Metanephros (tissue), 1 donor: Measurements from ENCODE around the gene APOC1. TPM values are rescaled to one million over a fixed set of nuclear protein-coding genes. Genes with fewer than 3 reads are reported as not detected.

Experiments used
- total RNA-seq: library from RNA; depleted of rRNA; stranded (reverse); fragments of >200 nt; gene quantifications from one replicate; pipeline ENCODE4 v1.2.3, GENCODE V29; 2014

The APOC1 gene
- 3.5 TPM for total RNA-seq

DNA sequence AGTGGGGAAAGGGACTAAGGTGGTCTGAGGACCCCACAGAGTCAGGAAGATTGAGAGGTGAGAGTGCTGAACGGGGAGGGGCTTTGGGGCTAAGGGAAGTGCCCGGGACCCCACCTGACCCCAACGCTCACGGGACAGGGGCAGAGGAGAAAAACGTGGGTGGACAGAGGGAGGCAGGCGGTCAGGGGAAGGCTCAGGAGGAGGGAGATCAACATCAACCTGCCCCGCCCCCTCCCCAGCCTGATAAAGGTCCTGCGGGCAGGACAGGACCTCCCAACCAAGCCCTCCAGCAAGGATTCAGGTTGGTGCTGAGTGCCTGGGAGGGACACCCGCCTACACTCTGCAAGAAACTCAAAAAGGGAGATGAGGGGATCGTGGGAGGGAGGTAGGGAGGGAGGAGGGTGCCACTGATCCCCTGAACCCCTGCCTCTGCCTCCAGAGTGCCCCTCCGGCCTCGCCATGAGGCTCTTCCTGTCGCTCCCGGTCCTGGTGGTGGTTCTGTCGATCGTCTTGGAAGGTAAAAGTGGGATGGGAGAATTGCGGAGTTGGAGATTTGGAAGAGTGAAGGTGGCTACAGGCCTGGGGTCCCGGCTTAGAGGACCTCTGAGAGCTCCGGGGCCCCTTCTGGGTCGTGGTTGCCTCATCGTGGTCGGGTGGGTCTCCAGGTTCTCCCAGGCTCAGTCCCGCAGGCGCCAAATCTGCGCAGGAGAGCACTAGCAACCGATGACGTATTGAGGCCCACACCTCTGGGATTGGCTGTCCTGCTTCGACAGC, at the start of gene APOC1:
TSS of gene APOC1 (plus strand) at position 176 of the 774 bp plus-strand sequence. CDS start at position 460, 284 bp downstream.

GRCh38 chr19:44891016-44891882, 23.2 kb upstream of the APOC1 start, which contains the start of gene TOMM40:
Gene TOMM40, plus strand, starts transcription at chr19:44891254. Its CDS starts 162 bp downstream, at chr19:44891416.

GRCh38 chr19:44905437-44906160, 8.8 kb upstream of the APOC1 start, which contains the start of gene APOE:
Gene APOE, plus strand, starts transcription at chr19:44905796. Its CDS starts 829 bp downstream, at chr19:44906625.

GRCh38 chr19:44942067-44942571, 27.7 kb downstream of the APOC1 start, which contains the start of gene APOC4:
Gene APOC4, plus strand, starts transcription at chr19:44942237. Its CDS starts 41 bp downstream, at chr19:44942278.

DNA sequence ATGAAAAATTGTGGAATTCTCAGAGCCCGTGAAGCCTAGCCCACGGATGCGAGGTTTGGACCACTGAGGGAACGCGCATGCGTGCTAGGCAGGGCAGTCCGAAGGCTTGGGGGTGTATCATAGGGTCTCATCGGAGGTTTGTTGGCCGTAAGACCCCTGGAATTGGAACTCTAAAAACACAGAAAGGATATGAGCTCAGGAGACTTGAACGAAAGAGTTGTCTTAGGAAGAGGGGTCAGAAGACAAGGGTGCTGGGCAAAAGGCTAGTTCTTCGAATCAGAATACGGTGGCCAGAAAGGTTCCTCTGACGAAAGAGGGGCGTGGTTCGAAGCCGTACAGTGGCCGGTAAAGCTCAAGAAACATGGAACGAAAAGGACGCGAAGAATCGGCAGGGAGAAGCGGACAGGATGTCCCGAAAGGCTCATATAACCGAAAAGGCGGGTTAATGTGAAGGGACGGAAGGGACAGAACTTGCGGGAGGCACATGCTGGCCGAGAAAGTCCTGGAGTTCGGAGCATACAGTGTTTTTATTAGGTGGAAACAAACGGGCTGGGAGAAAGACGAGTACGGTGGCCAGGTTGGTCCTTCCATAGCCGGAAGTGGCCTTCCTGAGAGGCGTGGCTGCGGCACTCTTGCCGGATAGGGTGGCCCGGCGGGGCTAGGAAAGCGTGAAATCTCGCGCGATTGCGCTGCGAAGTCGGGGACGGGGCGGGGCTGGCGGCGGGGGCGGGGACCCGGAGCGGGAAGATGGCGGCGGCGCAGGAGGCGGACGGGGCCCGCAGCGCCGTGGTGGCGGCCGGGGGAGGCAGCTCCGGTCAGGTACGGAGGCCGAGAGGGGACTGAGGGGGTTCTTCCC, 40.5 kb downstream of the APOC1 start, which contains the start of gene CLPTM1:
TSS of gene CLPTM1 (plus strand) at position 732 of the 856 bp plus-strand sequence. CDS start at position 748, 16 bp downstream.

Other genes starting within 250 kb of the APOC1 start
- 4.1 TPM for gene CEACAM19, start 243.1 kb upstream of the APOC1 start, total RNA-seq
- not detected for gene CEACAM16, start 215.5 kb upstream of the APOC1 start, total RNA-seq
- gene BCL3, start 165.9 kb upstream of the APOC1 start, total RNA-seq, result 15.7 TPM
- gene CBLC, start 136.7 kb upstream of the APOC1 start, total RNA-seq, result 8.8 TPM
- 467 TPM for gene BCAM, start 105.5 kb upstream of the APOC1 start, total RNA-seq
- 119 TPM for gene NECTIN2, start 68.3 kb upstream of the APOC1 start, total RNA-seq
- 36.9 TPM for gene TOMM40, start 23.4 kb upstream of the APOC1 start, total RNA-seq
- 235 TPM for gene APOE, start 8.8 kb upstream of the APOC1 start, total RNA-seq
- gene APOC4, start 27.6 kb downstream of the APOC1 start, total RNA-seq, result not detected
- 1.2 TPM for gene APOC2, start 31.4 kb downstream of the APOC1 start, total RNA-seq
- gene CLPTM1, start 40.8 kb downstream of the APOC1 start, total RNA-seq, result 92.5 TPM
- 14.4 TPM for gene RELB, start 86.9 kb downstream of the APOC1 start, total RNA-seq
- gene CLASRP, start 124.4 kb downstream of the APOC1 start, total RNA-seq, result 30.4 TPM
- 0.58 TPM for gene ZNF296, start 161.9 kb downstream of the APOC1 start, total RNA-seq
- 12.2 TPM for gene GEMIN7, start 164.7 kb downstream of the APOC1 start, total RNA-seq
- 34.4 TPM for gene PPP1R37, start 178.6 kb downstream of the APOC1 start, total RNA-seq
- gene NKPD1, start 246.4 kb downstream of the APOC1 start, total RNA-seq, result 0.12 TPM